ENCODE results near the gene SH3BP1. TPM values are rescaled to one million over a fixed set of nuclear protein-coding genes. Genes with fewer than 3 reads are reported as not detected.

Gene SH3BP1
- total and polyA plus RNA-seq, 2 of the 8 experiments (the other 6 are each of a cell fraction or from before 2014, with no cell fraction given): 23.9 to 40.3 TPM

DNA sequence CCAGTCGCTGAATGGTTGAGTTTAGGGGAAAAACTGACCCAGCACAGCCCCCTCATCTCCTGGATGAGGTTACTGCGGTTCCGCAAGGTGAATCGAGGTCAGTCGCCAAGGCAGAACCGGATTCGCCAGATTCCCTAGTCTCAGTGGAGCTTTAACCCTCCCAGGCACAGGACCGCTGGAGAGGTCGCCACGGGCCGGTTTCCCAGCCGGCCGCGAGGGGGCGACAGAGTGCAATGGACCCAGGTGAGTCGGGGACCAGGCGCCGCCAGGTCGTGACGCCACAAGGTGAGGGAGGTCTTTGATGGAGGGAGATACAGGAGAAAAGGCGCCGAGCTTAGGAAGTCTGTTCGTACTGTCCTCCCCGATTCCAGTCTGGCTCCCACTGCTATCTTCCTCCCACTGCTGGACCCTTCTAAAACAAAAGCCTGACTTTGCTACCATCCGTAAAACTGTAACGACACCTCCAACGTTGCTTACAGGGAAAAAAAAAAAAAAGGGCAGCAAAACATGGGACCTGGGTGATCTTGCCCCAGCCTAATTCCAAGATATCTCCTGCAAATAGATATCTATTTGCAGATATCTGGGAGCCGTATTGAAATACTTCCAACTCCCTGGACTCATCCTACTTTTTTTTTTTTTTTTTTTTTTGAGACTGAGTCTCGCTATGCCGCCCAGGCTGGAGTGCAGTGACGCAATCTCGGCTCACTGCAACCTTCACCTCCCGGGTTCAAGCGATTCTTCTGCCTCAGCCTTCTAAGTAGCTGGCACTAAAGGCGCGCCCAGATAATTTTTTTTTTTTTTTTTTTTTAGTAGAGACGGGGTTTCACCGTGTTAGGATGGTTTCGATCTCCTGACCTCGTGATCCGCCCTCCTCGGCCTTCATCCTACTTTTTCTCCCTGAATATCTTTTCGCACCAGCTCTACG lies 32.2 kb upstream of the SH3BP1 start (continued):
- no peak for TF ChIP-seq BRCA1 (IDR thresholded peaks at IDR 0.05; ENCODE audit: low read depth, low read length)
- TF ChIP-seq POLR2A (IDR thresholded peaks at IDR 0.05; ENCODE audit: control extremely low read depth in 1 of 2, low read depth in 2 of 2, low read length in 2 of 2): peak in 1 of 2 experiments; percentile 81; a peak in 2 of 3 replicates
- TF ChIP-seq NANOG (IDR thresholded peaks at IDR 0.05; ENCODE audit: insufficient read depth, low read depth, low read length, poor library complexity, severe bottlenecking): no peak
- TF ChIP-seq RNF2 (IDR thresholded peaks at IDR 0.05; ENCODE audit: borderline replicate concordance, low read depth, low read length, missing control alignments, poor library complexity, severe bottlenecking): no peak
- peak in 1 of 2 experiments; percentile 66; a peak in 2 of 4 replicates for TF ChIP-seq SIN3A (conservative IDR thresholded peaks at IDR 0.05 in 1 of 2, IDR thresholded peaks at IDR 0.05 in 1 of 2; ENCODE audit: low read depth in 1 of 2, low read length in 2 of 2)
- peak in 1 of 2 experiments; percentile 32; a peak in 1 of 3 replicates for TF ChIP-seq EP300 (IDR thresholded peaks at IDR 0.05; ENCODE audit: borderline replicate concordance in 1 of 2, low read depth in 2 of 2, low read length in 2 of 2)
- TF ChIP-seq NRF1 (IDR thresholded peaks at IDR 0.05; ENCODE audit: low read depth, low read length): no peak
- no peak for TF ChIP-seq MAFK (IDR thresholded peaks at IDR 0.05; ENCODE audit: low read depth, low read length)
- TF ChIP-seq RXRA (IDR thresholded peaks at IDR 0.05; ENCODE audit: insufficient read depth, low read depth, low read length): peak; percentile 94
- TF ChIP-seq SRF (IDR thresholded peaks at IDR 0.05; ENCODE audit: low read depth, low read length): no peak
- no peak for TF ChIP-seq HDAC2 (IDR thresholded peaks at IDR 0.05; ENCODE audit: borderline replicate concordance in 1 of 2, low read depth in 2 of 2, low read length in 2 of 2)
- 0 out of 2 replicates have a peak, but pooled peaks have one; percentile 56 for TF ChIP-seq RBBP5 (IDR thresholded peaks at IDR 0.05; ENCODE audit: borderline replicate concordance, low read depth, low read length)
- no peak for TF ChIP-seq JUN (IDR thresholded peaks at IDR 0.05; ENCODE audit: low read depth, low read length)
- TF ChIP-seq PHF8 (conservative IDR thresholded peaks at IDR 0.05; ENCODE audit: low read depth, low read length): peak; percentile 40
- TF ChIP-seq, protein P1, sequence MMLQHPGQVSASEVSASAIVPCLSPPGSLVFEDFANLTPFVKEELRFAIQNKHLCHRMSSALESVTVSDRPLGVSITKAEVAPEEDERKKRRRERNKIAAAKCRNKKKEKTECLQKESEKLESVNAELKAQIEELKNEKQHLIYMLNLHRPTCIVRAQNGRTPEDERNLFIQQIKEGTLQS (IDR thresholded peaks at IDR 0.05; ENCODE audit: insufficient read depth, low read depth, low read length): no peak
- TF ChIP-seq SP1 (IDR thresholded peaks at IDR 0.05; ENCODE audit: low read depth, low read length): peak; percentile 87
- no peak for TF ChIP-seq SAP30 (IDR thresholded peaks at IDR 0.05; ENCODE audit: insufficient read depth, insufficient replicate concordance, low read length)
- TF ChIP-seq ASH2L (IDR thresholded peaks at IDR 0.05; ENCODE audit: low read length): peak; percentile 66
- peak; percentile 87 for TF ChIP-seq CREB1 (IDR thresholded peaks at IDR 0.05)
- no peak for TF ChIP-seq KDM4A (IDR thresholded peaks at IDR 0.05; ENCODE audit: low read depth, low read length, severe bottlenecking)
- TF ChIP-seq TBP (IDR thresholded peaks at IDR 0.05; ENCODE audit: low read depth, low read length): peak; percentile 69
- no peak for TF ChIP-seq CBX5 (IDR thresholded peaks at IDR 0.05; ENCODE audit: low read depth, low read length)

Measured in H1 (cell line).